Neural progenitor cell (in vitro differentiated cells): ENCODE measurements around the gene FASN. TPM values are rescaled to one million over a fixed set of nuclear protein-coding genes. Genes with fewer than 3 reads are reported as not detected.

ENCODE experiments used
- DNase-seq: peaks from one replicate; pipeline ENCODE4 v3.0.0-alpha.2; 2016; ENCODE audit warnings: low spot score
- H2AFZ ChIP-seq: fragments of 200-600 bp; sonication (generic); replicated peaks from 2 replicates; pipeline ENCODE4 v1.6.1; 2016; ENCODE audit warnings: antibody characterized with exemption
- H3F3A ChIP-seq: fragments of 200-600 bp; sonication (generic); 2 replicates; pipeline ENCODE4 v1.6.1; 2016; ENCODE audit warnings: antibody characterized with exemption, low read depth
- H3K27ac ChIP-seq: fragments of 200-600 bp; sonication (generic); 2 replicates; pipeline ENCODE4 v1.5.1; 2016; ENCODE audit warnings: mild to moderate bottlenecking
- H3K27me3 ChIP-seq: fragments of 200-600 bp; sonication (generic); 2 replicates; pipeline ENCODE4 v1.6.1; 2016; ENCODE audit warnings: mild to moderate bottlenecking, moderate library complexity
- H3K36me3 ChIP-seq: fragments of 200-600 bp; sonication (generic); 2 replicates; pipeline ENCODE4 v1.5.1; 2016
- H3K4me1 ChIP-seq: fragments of 200-600 bp; sonication (generic); 2 replicates; pipeline ENCODE4 v1.6.1; 2016; ENCODE audit warnings: mixed run types
- H3K4me2 ChIP-seq: fragments of 200-600 bp; sonication (generic); 2 replicates; pipeline ENCODE4 v1.6.1; 2016
- H3K4me3 ChIP-seq: fragments of 200-600 bp; sonication (generic); 2 replicates; pipeline ENCODE4 v1.5.1; 2016
- H3K79me2 ChIP-seq: fragments of 200-600 bp; sonication (generic); 2 replicates; pipeline ENCODE4 v1.6.1; 2016; ENCODE audit warnings: low read depth
- H3K9ac ChIP-seq: fragments of 200-600 bp; sonication (generic); 2 replicates; pipeline ENCODE4 v1.6.1; 2016
- H3K9me3 ChIP-seq: fragments of 200-600 bp; sonication (generic); 2 replicates; pipeline ENCODE4 v1.5.1; 2016; ENCODE audit warnings: low read depth
- H4K20me1 ChIP-seq: fragments of 200-600 bp; sonication (generic); 2 replicates; pipeline ENCODE4 v1.6.1; 2016; ENCODE audit warnings: low read depth
- H3K27ac Mint-ChIP-seq: 3 replicates; pipeline ENCODE4 v1.8.0; 2021; ENCODE audit warnings: mixed read lengths
- H3K27me3 Mint-ChIP-seq: 2 replicates; pipeline ENCODE4 v1.8.0; 2022; ENCODE audit warnings: low read depth, mild to moderate bottlenecking, inconsistent platforms, moderate library complexity, mixed read lengths; ENCODE audit not compliant: insufficient read depth
- H3K36me3 Mint-ChIP-seq: 3 replicates; pipeline ENCODE4 v1.8.0; 2021; ENCODE audit warnings: mixed read lengths
- H3K4me1 Mint-ChIP-seq: 3 replicates; pipeline ENCODE4 v1.8.0; 2021; ENCODE audit warnings: mixed read lengths
- H3K4me3 Mint-ChIP-seq: 3 replicates; pipeline ENCODE4 v1.8.0; 2021; ENCODE audit warnings: mild to moderate bottlenecking, moderate library complexity, mixed read lengths
- H3K9me3 Mint-ChIP-seq: 3 replicates; pipeline ENCODE4 v1.8.0; 2020; ENCODE audit warnings: mixed read lengths
- CTCF ChIP-seq: fragments of 200-600 bp; sonication (generic); IDR thresholded peaks from 2 replicates; pipeline ENCODE4 v1.5.1; 2017; ENCODE audit warnings: antibody characterized with exemption, mild to moderate bottlenecking
- EZH2 ChIP-seq: fragments of 200-600 bp; sonication (generic); IDR thresholded peaks from 2 replicates; pipeline ENCODE4 v1.6.1; 2017; ENCODE audit warnings: antibody characterized with exemption, mild to moderate bottlenecking, moderate library complexity
- EZH2phosphoT487 ChIP-seq: fragments of 200-600 bp; sonication (generic); IDR thresholded peaks from 2 replicates; pipeline ENCODE4 v1.6.1; 2017; ENCODE audit warnings: antibody characterized with exemption
- total RNA-seq: library from RNA; depleted of rRNA; stranded (reverse); fragments of >200 nt; gene quantifications from 2 replicates; pipeline ENCODE4 v1.2.3, GENCODE V29; 2015; ENCODE audit warnings: low replicate concordance

The FASN gene
- total RNA-seq, 1 donor from 2014 or later: 77.9 TPM

- Histone ChIP-seq H2AFZ (peak overlapping the region; percentile 89), H3K9me3 (no peaks in the 10 kb centered on the region), H3K4me1 (peaks cover 7% of the 10 kb centered on the region), H3K4me3 (peak overlapping the region; percentile 81), H3K9ac (no peak overlapping the region), H3K4me2 (peak overlapping the region; percentile 98), H3F3A (peaks cover 30% of the 10 kb centered on the region), H3K36me3 (no peaks in the 10 kb centered on the region), H3K79me2 (peaks cover 4% of the 10 kb centered on the region), H3K27ac (no peak overlapping the region), H3K27me3 (peaks cover 9% of the 10 kb centered on the region), H4K20me1 (peaks cover 34% of the 10 kb centered on the region)
- peaks cover 12% of the 10 kb centered on the region for H3K4me1 Mint-ChIP-seq
- TF ChIP-seq EZH2phosphoT487: no peak
- TF ChIP-seq CTCF: peak; percentile 77
- H3K4me3 Mint-ChIP-seq: peak overlapping the region; percentile 81
- H3K9me3 Mint-ChIP-seq: no peaks in the 10 kb centered on the region
- no peak overlapping the region for H3K27ac Mint-ChIP-seq
- peak; percentile 95 for DNase-seq
- peaks cover 11% of the 10 kb centered on the region for H3K36me3 Mint-ChIP-seq
- peaks cover 16% of the 10 kb centered on the region for H3K27me3 Mint-ChIP-seq
These were observed 67.3 kb downstream of the FASN start for GRCh38 chr17:82030470-82031302.

GRCh38 chr17:82029990-82030469, 68.0 kb downstream of the FASN start:
- peak overlapping the region; percentile 98 for H3K4me2 ChIP-seq
- H3K36me3 Mint-ChIP-seq: peaks cover 4% of the 10 kb centered on the region

GRCh38 chr17:82029391-82029790, 68.6 kb downstream of the FASN start:
- Mint-ChIP-seq H3K4me3 (peak overlapping the region; percentile 61), H3K4me1 (peaks cover 9% of the 10 kb centered on the region), H3K36me3 (peaks cover 2% of the 10 kb centered on the region), H3K27me3 (peaks cover 15% of the 10 kb centered on the region), H3K9me3 (no peaks in the 10 kb centered on the region), H3K27ac (no peak overlapping the region)
- peaks cover 7% of the 10 kb centered on the region for H3K4me1 ChIP-seq
- H3K27me3 ChIP-seq: peaks cover 9% of the 10 kb centered on the region
- H3K4me3 ChIP-seq: no peak overlapping the region
- H3K27ac ChIP-seq: no peak overlapping the region
- no peak overlapping the region for H3K4me2 ChIP-seq
- H3K36me3 ChIP-seq: no peaks in the 10 kb centered on the region
- TF ChIP-seq EZH2 (no peak), EZH2phosphoT487 (no peak), CTCF (no peak)
- H3K9me3 ChIP-seq: no peaks in the 10 kb centered on the region
- no peak overlapping the region for H2AFZ ChIP-seq
- DNase-seq: no peak
- H3K79me2 ChIP-seq: peaks cover 4% of the 10 kb centered on the region
- H4K20me1 ChIP-seq: peaks cover 30% of the 10 kb centered on the region
- H3F3A ChIP-seq: peaks cover 21% of the 10 kb centered on the region
- H3K9ac ChIP-seq: no peak overlapping the region

More at GRCh38 chr17:82029990-82030469, 68.0 kb downstream of the FASN start:
- no peaks in the 10 kb centered on the region for H3K9me3 ChIP-seq
- H4K20me1 ChIP-seq: peaks cover 34% of the 10 kb centered on the region
- Mint-ChIP-seq H3K27ac (no peak overlapping the region), H3K27me3 (peaks cover 16% of the 10 kb centered on the region), H3K9me3 (no peaks in the 10 kb centered on the region), H3K4me1 (peaks cover 9% of the 10 kb centered on the region), H3K4me3 (peak overlapping the region; percentile 61)
- H3K9ac ChIP-seq: no peak overlapping the region
- peaks cover 24% of the 10 kb centered on the region for H3F3A ChIP-seq
- TF ChIP-seq EZH2phosphoT487 (no peak), CTCF (no peak), EZH2 (no peak)
- no peak overlapping the region for H2AFZ ChIP-seq
- no peak overlapping the region for H3K27ac ChIP-seq
- no peaks in the 10 kb centered on the region for H3K36me3 ChIP-seq
- H3K4me3 ChIP-seq: no peak overlapping the region
- DNase-seq: no peak
- peaks cover 7% of the 10 kb centered on the region for H3K4me1 ChIP-seq
- H3K79me2 ChIP-seq: peaks cover 4% of the 10 kb centered on the region
- peaks cover 9% of the 10 kb centered on the region for H3K27me3 ChIP-seq
